ENCODE results near the gene GFI1. TPM values are rescaled to one million over a fixed set of nuclear protein-coding genes. Genes with fewer than 3 reads are reported as not detected.
A peak's percentile ranks its signal among the peaks of the same experiment; 100 is the strongest.

Gene GFI1
- total and polyA plus RNA-seq, 2 of the 13 experiments (the other 11 are each of a cell fraction or from before 2014, with no cell fraction given), result 10.3 to 10.5 TPM

DNA sequence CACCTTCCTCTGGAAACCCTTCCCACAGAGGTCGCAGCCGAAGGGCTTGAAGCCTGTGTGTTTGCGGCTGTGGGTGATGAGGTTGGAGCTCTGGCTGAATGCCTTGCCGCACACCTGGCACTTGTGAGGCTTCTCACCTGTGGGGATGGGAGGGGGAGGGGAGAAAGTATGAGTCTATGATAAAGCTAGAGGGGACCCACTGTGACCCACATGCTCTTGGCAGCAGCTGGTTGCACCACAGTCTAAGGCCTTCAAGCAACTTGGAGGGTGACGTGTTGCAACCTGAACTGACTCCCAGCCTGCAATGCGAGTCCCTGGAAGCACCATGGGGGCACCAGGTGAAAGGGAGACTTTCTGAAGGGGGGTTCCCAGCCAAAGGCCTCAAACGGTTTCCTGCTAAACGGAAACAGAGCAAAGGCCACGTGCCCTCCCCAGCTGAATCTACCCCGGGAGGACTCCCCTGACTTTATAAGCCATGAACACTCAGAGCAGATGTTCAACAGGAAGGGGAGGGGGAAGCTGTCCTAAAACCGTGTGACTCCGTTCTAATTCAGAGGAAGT is 10.6 kb downstream of the GFI1 start:
- Histone ChIP-seq H3K27me3 (ENCODE audit: control insufficient read depth in 1 of 2, insufficient read depth in 2 of 2, low read length in 2 of 2) (no peaks in the 10 kb centered on the region), H3K36me3 (replicated peaks in 1 of 2; ENCODE audit: control insufficient read depth in 1 of 2, insufficient read depth in 2 of 2, low read length in 2 of 2) (peaks cover 2 to 23% of the 10 kb centered on the region in 2 experiments), H3K4me3 (replicated peaks in 1 of 3; ENCODE audit: insufficient read depth in 1 of 3, low read depth in 2 of 3, low read length in 3 of 3) (no peak overlapping the region), H3K4me2 (ENCODE audit: low read depth, low read length) (no peak overlapping the region), H3K27ac (ENCODE audit: extremely low read length, insufficient read depth, low read length) (no peak overlapping the region), H3K9ac (ENCODE audit: insufficient read depth, low read depth, low read length) (no peak overlapping the region), H4K20me1 (ENCODE audit: insufficient read depth, low read length) (no peaks in the 10 kb centered on the region), H3K79me2 (ENCODE audit: insufficient read depth, low read length) (no peaks in the 10 kb centered on the region), H3K4me1 (ENCODE audit: insufficient read depth, low read length) (no peaks in the 10 kb centered on the region), H3K9me3 (ENCODE audit: low read length) (no peaks in the 10 kb centered on the region), H2AFZ (ENCODE audit: low read length) (no peak overlapping the region)
- intact Hi-C loops (cut with micrococcal nuclease; ENCODE audit: unreplicated experiment), result no loop called here
- no TSS peak for BruUV-seq (replicated peaks)
- FAIRE-seq (no peak), ATAC-seq (no peak), DNase-seq (ENCODE audit: low spot score) (no peak)
- CTCF ChIA-PET (ENCODE audit: low intra/inter-chr PET ratio, low total read pairs), result no interaction called here
- WGBS (ENCODE audit: low lambda C conversion rate), result 86% methylated on average over 9 of the region's 12 CpGs
- POLR2A ChIA-PET, result no interaction called here
- in situ Hi-C loops (cut with HindIII; ENCODE audit: extremely low pct_ligation_motif_present, low pct_unique_long_range_greater_than_20kb), result no loop called here
- TF ChIP-seq ZNF264 (CRISPR knock-in tag; IDR thresholded peaks at IDR 0.05), result no peak
- no peak for TF ChIP-seq THRA (CRISPR knock-in tag; IDR thresholded peaks at IDR 0.05; ENCODE audit: borderline replicate concordance)
- no peak for TF ChIP-seq DPF2 (CRISPR knock-in tag; IDR thresholded peaks at IDR 0.05; ENCODE audit: borderline replicate concordance, low read depth)
- no peak for TF ChIP-seq NFYB (CRISPR knock-in tag; IDR thresholded peaks at IDR 0.05)
- no peak for TF ChIP-seq ATRX (CRISPR knock-in tag; IDR thresholded peaks at IDR 0.05; ENCODE audit: borderline replicate concordance)
- 0 out of 2 replicates have a peak, but pooled peaks have one; percentile 17 for TF ChIP-seq RBFOX2 (IDR thresholded peaks at IDR 0.05; ENCODE audit: low read depth, low read length)
- no peak for TF ChIP-seq NFKB2 (CRISPR knock-in tag; IDR thresholded peaks at IDR 0.05; ENCODE audit: borderline replicate concordance)
- TF ChIP-seq SKI (IDR thresholded peaks at IDR 0.05; ENCODE audit: partially characterized antibody), result no peak
- TF ChIP-seq ZHX1 (CRISPR knock-in tag; IDR thresholded peaks at IDR 0.05; ENCODE audit: low read depth), result no peak
- TF ChIP-seq AGO2 (optimal IDR thresholded peaks at IDR 0.05; ENCODE audit: low read depth, low read length), result peak; percentile 53
- TF ChIP-seq TCF12 (IDR thresholded peaks at IDR 0.05), result no peak
- 0 out of 2 replicates have a peak, but pooled peaks have one; percentile 21 for TF ChIP-seq TCF12 (CRISPR knock-in tag; IDR thresholded peaks at IDR 0.05)
- no peak for TF ChIP-seq ZNF430 (CRISPR knock-in tag; IDR thresholded peaks at IDR 0.05)
- TF ChIP-seq ZNF766 (CRISPR knock-in tag; IDR thresholded peaks at IDR 0.05; ENCODE audit: borderline replicate concordance), result no peak
- no peak for TF ChIP-seq ZNF510 (CRISPR knock-in tag; IDR thresholded peaks at IDR 0.05; ENCODE audit: low read depth)
- TF ChIP-seq, protein P1, sequence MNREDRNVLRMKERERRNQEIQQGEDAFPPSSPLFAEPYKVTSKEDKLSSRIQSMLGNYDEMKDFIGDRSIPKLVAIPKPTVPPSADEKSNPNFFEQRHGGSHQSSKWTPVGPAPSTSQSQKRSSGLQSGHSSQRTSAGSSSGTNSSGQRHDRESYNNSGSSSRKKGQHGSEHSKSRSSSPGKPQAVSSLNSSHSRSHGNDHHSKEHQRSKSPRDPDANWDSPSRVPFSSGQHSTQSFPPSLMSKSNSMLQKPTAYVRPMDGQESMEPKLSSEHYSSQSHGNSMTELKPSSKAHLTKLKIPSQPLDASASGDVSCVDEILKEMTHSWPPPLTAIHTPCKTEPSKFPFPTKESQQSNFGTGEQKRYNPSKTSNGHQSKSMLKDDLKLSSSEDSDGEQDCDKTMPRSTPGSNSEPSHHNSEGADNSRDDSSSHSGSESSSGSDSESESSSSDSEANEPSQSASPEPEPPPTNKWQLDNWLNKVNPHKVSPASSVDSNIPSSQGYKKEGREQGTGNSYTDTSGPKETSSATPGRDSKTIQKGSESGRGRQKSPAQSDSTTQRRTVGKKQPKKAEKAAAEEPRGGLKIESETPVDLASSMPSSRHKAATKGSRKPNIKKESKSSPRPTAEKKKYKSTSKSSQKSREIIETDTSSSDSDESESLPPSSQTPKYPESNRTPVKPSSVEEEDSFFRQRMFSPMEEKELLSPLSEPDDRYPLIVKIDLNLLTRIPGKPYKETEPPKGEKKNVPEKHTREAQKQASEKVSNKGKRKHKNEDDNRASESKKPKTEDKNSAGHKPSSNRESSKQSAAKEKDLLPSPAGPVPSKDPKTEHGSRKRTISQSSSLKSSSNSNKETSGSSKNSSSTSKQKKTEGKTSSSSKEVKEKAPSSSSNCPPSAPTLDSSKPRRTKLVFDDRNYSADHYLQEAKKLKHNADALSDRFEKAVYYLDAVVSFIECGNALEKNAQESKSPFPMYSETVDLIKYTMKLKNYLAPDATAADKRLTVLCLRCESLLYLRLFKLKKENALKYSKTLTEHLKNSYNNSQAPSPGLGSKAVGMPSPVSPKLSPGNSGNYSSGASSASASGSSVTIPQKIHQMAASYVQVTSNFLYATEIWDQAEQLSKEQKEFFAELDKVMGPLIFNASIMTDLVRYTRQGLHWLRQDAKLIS (CRISPR knock-in tag; IDR thresholded peaks at IDR 0.05), result no peak
- TF ChIP-seq ATF7 (IDR thresholded peaks at IDR 0.05), result no peak
- TF ChIP-seq ATF7 (CRISPR knock-in tag; IDR thresholded peaks at IDR 0.05), result no peak
- no peak for TF ChIP-seq ZSCAN31 (CRISPR knock-in tag; IDR thresholded peaks at IDR 0.05; ENCODE audit: low read depth)

Data from HepG2 (cell line).